ENCODE data around the gene PDZD7.

The PDZD7 gene

DNA sequence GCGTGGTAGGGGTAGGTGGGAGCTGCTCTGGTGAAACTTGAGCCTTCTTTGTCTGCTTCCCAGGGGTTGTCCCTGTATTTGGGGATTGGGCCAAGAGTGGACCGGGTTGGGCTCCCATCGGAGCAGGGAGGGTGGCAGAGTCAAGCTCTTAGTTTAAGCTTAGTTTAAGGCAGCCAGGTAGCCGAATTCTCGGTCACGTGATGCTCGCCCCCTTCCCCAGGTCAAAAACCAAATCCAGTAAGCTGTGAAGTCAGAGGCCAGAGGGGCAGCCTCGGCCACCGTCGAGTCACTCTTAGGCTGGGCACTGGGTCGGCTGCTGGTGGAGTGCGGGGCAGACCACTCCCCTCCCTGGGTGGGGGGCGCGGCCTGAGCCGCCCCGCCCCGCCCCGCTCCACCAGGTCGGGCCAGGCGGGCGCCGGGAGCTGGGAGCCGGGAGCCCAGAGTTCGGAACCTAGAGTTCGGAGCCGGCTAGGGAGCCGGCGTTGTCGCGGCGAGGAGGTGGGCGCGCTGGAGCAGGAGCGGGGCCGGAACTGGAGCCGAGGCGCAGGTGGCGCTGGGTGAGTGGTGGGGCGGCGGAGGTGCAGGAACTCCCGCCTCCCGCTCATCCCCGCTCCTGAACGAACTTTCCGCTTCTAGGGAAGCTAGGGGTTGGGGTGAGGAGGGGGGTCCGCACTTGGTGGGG is 34.1 kb downstream of the PDZD7 start:
- Histone ChIP-seq H3K9me3 (replicated peaks; ENCODE audit: insufficient read depth, low read length) (no peaks in the 10 kb centered on the region), H3K36me3 (replicated peaks; ENCODE audit: insufficient read depth, low read length) (no peaks in the 10 kb centered on the region), H3F3A (ENCODE audit: insufficient read depth, low read length) (peaks cover 36% of the 10 kb centered on the region), H3K4me2 (ENCODE audit: low read depth, low read length) (peak overlapping the region; percentile 100), H3K4me3 (ENCODE audit: low read length) (peak overlapping the region; percentile 92), H3K27me3 (replicated peaks; ENCODE audit: insufficient read depth, low read length) (no peaks in the 10 kb centered on the region), H4K20me1 (ENCODE audit: insufficient read depth, low read length) (no peaks in the 10 kb centered on the region), H3K9me2 (replicated peaks; ENCODE audit: insufficient read depth, low read length) (no peaks in the 10 kb centered on the region), H3K9ac (ENCODE audit: low read length) (peak overlapping the region; percentile 67), H3K79me2 (ENCODE audit: low read length) (no peaks in the 10 kb centered on the region), H3K27ac (ENCODE audit: low read length) (peak overlapping the region; percentile 67; the same call in 1 of the 2 replicates), H2AFZ (ENCODE audit: low read length) (peak overlapping the region; percentile 98), H3K4me1 (ENCODE audit: low read length) (peaks cover 13% of the 10 kb centered on the region)
- DNase-seq, result peak; percentile 31
- no peak for TF ChIP-seq EZH2 (optimal IDR thresholded peaks at IDR 0.05; ENCODE audit: low read depth, low read length)
- TF ChIP-seq, protein P1, sequence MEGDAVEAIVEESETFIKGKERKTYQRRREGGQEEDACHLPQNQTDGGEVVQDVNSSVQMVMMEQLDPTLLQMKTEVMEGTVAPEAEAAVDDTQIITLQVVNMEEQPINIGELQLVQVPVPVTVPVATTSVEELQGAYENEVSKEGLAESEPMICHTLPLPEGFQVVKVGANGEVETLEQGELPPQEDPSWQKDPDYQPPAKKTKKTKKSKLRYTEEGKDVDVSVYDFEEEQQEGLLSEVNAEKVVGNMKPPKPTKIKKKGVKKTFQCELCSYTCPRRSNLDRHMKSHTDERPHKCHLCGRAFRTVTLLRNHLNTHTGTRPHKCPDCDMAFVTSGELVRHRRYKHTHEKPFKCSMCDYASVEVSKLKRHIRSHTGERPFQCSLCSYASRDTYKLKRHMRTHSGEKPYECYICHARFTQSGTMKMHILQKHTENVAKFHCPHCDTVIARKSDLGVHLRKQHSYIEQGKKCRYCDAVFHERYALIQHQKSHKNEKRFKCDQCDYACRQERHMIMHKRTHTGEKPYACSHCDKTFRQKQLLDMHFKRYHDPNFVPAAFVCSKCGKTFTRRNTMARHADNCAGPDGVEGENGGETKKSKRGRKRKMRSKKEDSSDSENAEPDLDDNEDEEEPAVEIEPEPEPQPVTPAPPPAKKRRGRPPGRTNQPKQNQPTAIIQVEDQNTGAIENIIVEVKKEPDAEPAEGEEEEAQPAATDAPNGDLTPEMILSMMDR (IDR thresholded peaks at IDR 0.05; ENCODE audit: low read length), result no peak
- TF ChIP-seq EZH2phosphoT487 (IDR thresholded peaks at IDR 0.05; ENCODE audit: low read length), result no peak

DNA sequence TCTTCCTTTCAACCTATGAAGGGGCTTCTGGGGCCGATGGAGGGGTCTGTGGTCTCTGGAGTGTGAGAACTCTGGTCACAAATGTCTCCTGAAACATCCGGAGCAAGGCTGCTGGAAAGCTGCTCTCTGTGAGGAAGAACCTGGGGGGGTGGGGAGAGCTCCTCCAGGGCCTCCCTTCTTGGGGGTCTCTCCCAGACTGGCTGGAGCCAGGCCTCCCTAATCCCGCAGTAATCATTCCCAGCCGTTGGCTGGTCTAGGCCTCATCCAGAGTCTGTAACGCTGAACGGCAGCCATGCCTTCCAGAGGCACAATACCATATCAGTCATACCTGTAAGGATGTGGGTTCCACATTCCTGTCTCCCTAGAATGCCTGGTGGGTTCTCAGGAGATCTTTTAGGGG is 35.7 kb downstream of the PDZD7 start:
- Histone ChIP-seq H3K79me2 (ENCODE audit: low read length) (peaks cover 12% of the 10 kb centered on the region), H3K4me2 (ENCODE audit: low read depth, low read length) (no peak overlapping the region), H3K9me3 (replicated peaks; ENCODE audit: insufficient read depth, low read length) (no peaks in the 10 kb centered on the region), H3K27me3 (replicated peaks; ENCODE audit: insufficient read depth, low read length) (no peaks in the 10 kb centered on the region), H3K9me2 (replicated peaks; ENCODE audit: insufficient read depth, low read length) (no peaks in the 10 kb centered on the region), H3K9ac (ENCODE audit: low read length) (no peak overlapping the region), H4K20me1 (ENCODE audit: insufficient read depth, low read length) (no peaks in the 10 kb centered on the region), H3K4me3 (ENCODE audit: low read length) (no peak overlapping the region), H2AFZ (ENCODE audit: low read length) (no peak overlapping the region), H3F3A (ENCODE audit: insufficient read depth, low read length) (peaks cover 36% of the 10 kb centered on the region), H3K27ac (ENCODE audit: low read length) (no peak overlapping the region), H3K4me1 (ENCODE audit: low read length) (peaks cover 13% of the 10 kb centered on the region), H3K36me3 (replicated peaks; ENCODE audit: insufficient read depth, low read length) (peaks cover 8% of the 10 kb centered on the region; the same call in 1 of the 2 replicates)
- DNase-seq, result no peak
- TF ChIP-seq EZH2 (optimal IDR thresholded peaks at IDR 0.05; ENCODE audit: low read depth, low read length) (no peak), EZH2phosphoT487 (IDR thresholded peaks at IDR 0.05; ENCODE audit: low read length) (no peak)
- TF ChIP-seq, protein P1 (IDR thresholded peaks at IDR 0.05; ENCODE audit: low read length), result no peak

DNA sequence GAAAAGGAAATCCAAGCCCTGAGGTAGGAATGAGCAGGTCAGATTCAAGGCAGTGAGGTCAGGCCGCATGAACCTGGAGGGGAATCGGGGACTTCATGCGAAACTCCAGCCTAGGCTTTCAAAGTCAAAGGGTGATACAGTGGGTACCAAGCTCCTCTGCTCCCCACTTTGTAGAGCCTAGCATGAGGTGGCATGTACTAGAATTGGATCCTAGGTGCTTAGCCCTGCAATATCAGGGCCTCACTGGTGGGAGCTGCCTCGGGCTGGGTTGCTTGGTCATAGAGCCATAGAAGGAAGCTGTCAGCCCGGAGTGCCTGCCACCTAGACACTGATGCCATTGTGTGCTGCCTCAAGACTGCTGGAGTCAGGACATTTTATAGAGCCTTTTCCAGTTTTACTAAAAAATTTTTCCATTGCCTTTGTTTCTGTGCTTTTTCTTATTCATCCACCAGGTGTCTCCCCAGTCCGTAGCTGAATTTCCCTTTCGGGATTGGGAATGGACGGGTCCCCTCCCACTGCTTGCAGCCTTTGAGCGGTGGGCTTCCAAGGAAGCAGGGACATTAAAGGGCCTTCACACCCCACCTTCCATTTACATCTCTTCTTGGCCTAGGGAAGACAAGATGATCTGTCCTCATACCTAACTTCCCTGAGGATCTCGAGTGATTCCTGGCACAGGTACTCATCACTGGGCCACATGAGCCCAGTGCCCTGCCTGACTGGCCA is 36.8 kb downstream of the PDZD7 start:
- no peak overlapping the region for H3K4me3 ChIP-seq (ENCODE audit: low read length)
- peaks cover 16% of the 10 kb centered on the region for H3K4me1 ChIP-seq (ENCODE audit: low read length)
- no peak overlapping the region for H3K9ac ChIP-seq (ENCODE audit: low read length)
- no peak overlapping the region for H3K27ac ChIP-seq (ENCODE audit: low read length)
- no peak overlapping the region for H2AFZ ChIP-seq (ENCODE audit: low read length)
- TF ChIP-seq, protein P1 (IDR thresholded peaks at IDR 0.05; ENCODE audit: low read length), result peak; percentile 40
- TF ChIP-seq EZH2 (optimal IDR thresholded peaks at IDR 0.05; ENCODE audit: low read depth, low read length), result no peak
- peaks cover 23% of the 10 kb centered on the region for H3K79me2 ChIP-seq (ENCODE audit: low read length)
- H4K20me1 ChIP-seq (ENCODE audit: insufficient read depth, low read length), result no peaks in the 10 kb centered on the region
- peak; percentile 5 for DNase-seq
- H3K9me3 ChIP-seq (replicated peaks; ENCODE audit: insufficient read depth, low read length), result no peaks in the 10 kb centered on the region
- H3F3A ChIP-seq (ENCODE audit: insufficient read depth, low read length), result peaks cover 36% of the 10 kb centered on the region
- peaks cover 8% of the 10 kb centered on the region; the same call in 1 of the 2 replicates for H3K36me3 ChIP-seq (replicated peaks; ENCODE audit: insufficient read depth, low read length)
- no peaks in the 10 kb centered on the region for H3K27me3 ChIP-seq (replicated peaks; ENCODE audit: insufficient read depth, low read length)
- H3K9me2 ChIP-seq (replicated peaks; ENCODE audit: insufficient read depth, low read length), result no peaks in the 10 kb centered on the region
- no peak overlapping the region for H3K4me2 ChIP-seq (ENCODE audit: low read depth, low read length)
